HG03064 (cell line): Measurements from ENCODE around the gene COL25A1.

Experiments used
- ATAC-seq: cut with Tn5 transposase; IDR thresholded peaks from one replicate; pipeline ENCODE4 v1.9.1; 2021; ENCODE audit warnings: low read depth; ENCODE audit not compliant: unreplicated experiment

COL25A1 gene

GRCh38 chr4:108931926-108932325, 370.5 kb downstream of the COL25A1 start:
- ATAC-seq, result no peak

GRCh38 chr4:108930186-108930585, 372.3 kb downstream of the COL25A1 start:
- no peak for ATAC-seq

GRCh38 chr4:108926781-108927180, 375.7 kb downstream of the COL25A1 start:
- ATAC-seq, result no peak

- ATAC-seq, result no peak
Measured at GRCh38 chr4:108926061-108926460, 376.4 kb downstream of the COL25A1 start.

GRCh38 chr4:108922191-108922590, 380.3 kb downstream of the COL25A1 start:
- no peak for ATAC-seq

- no peak for ATAC-seq
Measured at GRCh38 chr4:108920395-108921087, 381.9 kb downstream of the COL25A1 start.

GRCh38 chr4:108919226-108919893, 383.1 kb downstream of the COL25A1 start:
- no peak for ATAC-seq

- no peak for ATAC-seq
Measured at GRCh38 chr4:108917255-108917654, 385.2 kb downstream of the COL25A1 start.

- no peak for ATAC-seq
Measured at GRCh38 chr4:108916638-108917037, 385.8 kb downstream of the COL25A1 start.

- ATAC-seq, result no peak
Measured at GRCh38 chr4:108906866-108907367, 395.5 kb downstream of the COL25A1 start.

- no peak for ATAC-seq
Measured at GRCh38 chr4:108906006-108906405, 396.5 kb downstream of the COL25A1 start.

GRCh38 chr4:108903464-108904221, 398.8 kb downstream of the COL25A1 start:
- ATAC-seq, result no peak

GRCh38 chr4:108902769-108903168, 399.7 kb downstream of the COL25A1 start:
- ATAC-seq, result no peak

- no peak for ATAC-seq
Measured at GRCh38 chr4:108901291-108901690, 401.2 kb downstream of the COL25A1 start.

GRCh38 chr4:108900018-108900580, 402.4 kb downstream of the COL25A1 start:
- ATAC-seq, result no peak

- no peak for ATAC-seq
Measured at GRCh38 chr4:108893468-108893867, 409.0 kb downstream of the COL25A1 start.

- no peak for ATAC-seq
Measured at GRCh38 chr4:108891896-108892590, 410.4 kb downstream of the COL25A1 start.

GRCh38 chr4:108890484-108890881, 412.0 kb downstream of the COL25A1 start:
- ATAC-seq, result no peak

GRCh38 chr4:108889696-108890483, 412.6 kb downstream of the COL25A1 start:
- ATAC-seq, result no peak

- ATAC-seq, result no peak
Measured at GRCh38 chr4:108888769-108889168, 413.7 kb downstream of the COL25A1 start.
